Natural killer cell (primary cell): ENCODE measurements around the gene TRIM24. TPM values are rescaled to one million over a fixed set of nuclear protein-coding genes. Genes with fewer than 3 reads are reported as not detected.
A peak's percentile ranks its signal among the peaks of the same experiment; 100 is the strongest.
"Not testable (repeated sequence)": the region's sequence is repeated elsewhere in the genome, so short reads cannot be mapped to it uniquely, and the experiment has no call there.

ENCODE experiments used
- ATAC-seq, 3 donors: fragments of 150-1000 bp in 2 of 3; fragments of 200-7000 bp in 1 of 3; cut with Tn5 transposase; 1 replicate in 1 of 3; 2 replicates in 2 of 3; pipeline ENCODE4 v1.10.0; 2021; ENCODE audit warnings: mild to moderate bottlenecking in 2 of 3, moderate library complexity in 2 of 3
- DNase-seq, 2 donors: peaks; one replicate each; pipeline versions ENCODE4 v3.0.0 to v3.0.0-alpha.2; 2013 to 2021; ENCODE audit warnings: mixed read lengths in 1 of 2
- H3K27ac ChIP-seq: one replicate; pipeline ENCODE4 v1.5.1; 2013; ENCODE audit warnings: mild to moderate bottlenecking, low read length
- H3K27me3 ChIP-seq: one replicate; pipeline ENCODE4 v1.6.1; 2013; ENCODE audit warnings: low read length; ENCODE audit not compliant: control insufficient read depth, insufficient read depth
- H3K36me3 ChIP-seq: one replicate; pipeline ENCODE4 v1.6.1; 2013; ENCODE audit warnings: low read length; ENCODE audit not compliant: control insufficient read depth, insufficient read depth
- H3K4me1 ChIP-seq: one replicate; pipeline ENCODE4 v1.6.1; 2013; ENCODE audit warnings: low read length; ENCODE audit not compliant: control insufficient read depth, insufficient read depth
- H3K4me3 ChIP-seq: one replicate; pipeline ENCODE4 v1.5.1; 2013; ENCODE audit warnings: low read length
- H3K9me3 ChIP-seq: one replicate; pipeline ENCODE4 v1.6.1; 2013; ENCODE audit warnings: low read length; ENCODE audit not compliant: control insufficient read depth, insufficient read depth
- H3K27ac Mint-ChIP-seq, 2 donors: one replicate each; pipeline ENCODE4 v1.8.0; 2022; ENCODE audit warnings: mild to moderate bottlenecking in 2 of 2, mixed read lengths in 2 of 2, moderate library complexity in 1 of 2
- H3K27me3 Mint-ChIP-seq, 2 donors: one replicate each; pipeline ENCODE4 v1.8.0; 2022; ENCODE audit warnings: low read depth in 2 of 2, mixed read lengths in 2 of 2
- H3K36me3 Mint-ChIP-seq: one replicate; pipeline ENCODE4 v1.8.0; 2022; ENCODE audit warnings: mixed read lengths
- H3K4me1 Mint-ChIP-seq, 2 donors: one replicate each; pipeline ENCODE4 v1.8.0; 2022; ENCODE audit warnings: mixed read lengths in 2 of 2
- H3K4me3 Mint-ChIP-seq: one replicate; pipeline ENCODE4 v1.8.0; 2022; ENCODE audit warnings: mild to moderate bottlenecking, moderate library complexity, mixed read lengths
- H3K9me3 Mint-ChIP-seq, 2 donors: one replicate each; pipeline ENCODE4 v1.8.0; 2022; ENCODE audit warnings: mixed read lengths in 2 of 2
- CTCF ChIP-seq: fragments of 200-600 bp; IDR thresholded peaks from one replicate; pipeline ENCODE4 v1.8.0; 2022; ENCODE audit warnings: antibody characterized with exemption
- WGBS: methylation state at CpG from one replicate; pipeline ENCODE4 v1.1.7; 2013; ENCODE audit warnings: missing lambda C conversion rate; ENCODE audit not compliant: insufficient coverage; 5-methylcytosine and 5-hydroxymethylcytosine counted together
- intact Hi-C: fragments of 100-400 bp; cut with micrococcal nuclease; formaldehyde crosslinking; loops from one replicate; pipeline ENCODE4 v1.14.2; 2022
- total RNA-seq, 4 donors: library from RNA; stranded (reverse); fragments of 120-200 nt in 1 of 4; gene quantifications; one replicate each; pipeline versions ENCODE4 v1.2.3 to v1.2.4, GENCODE V29; 2013 to 2022

The TRIM24 gene
- total RNA-seq, 3 donors from 2014 or later (not counting 1 experiment from before 2014, with no cell fraction given), result 15.2 to 19.1 (median 18.9) TPM

GRCh38 chr7:138465046-138465445 is 5.0 kb downstream of the TRIM24 start:
- H3K9me3 ChIP-seq, result no peaks in the 10 kb centered on the region
- H3K36me3 ChIP-seq, result no peaks in the 10 kb centered on the region
- no peak for DNase-seq
- Mint-ChIP-seq H3K9me3 (no peaks in the 10 kb centered on the region), H3K27me3 (no peaks in the 10 kb centered on the region), H3K36me3 (no peaks in the 10 kb centered on the region), H3K27ac (no peak overlapping the region), H3K4me1 (peaks cover 37 to 42% of the 10 kb centered on the region in 2 donors), H3K4me3 (peak overlapping the region; percentile 28)
- ATAC-seq, result no peak
- TF ChIP-seq CTCF, result no peak
- WGBS, result 90% methylated on average over 2 of the region's 3 CpGs
- intact Hi-C loops, result no loop called here
- no peak overlapping the region for H3K27ac ChIP-seq
- H3K4me3 ChIP-seq, result no peak overlapping the region
- H3K27me3 ChIP-seq, result no peaks in the 10 kb centered on the region
- peaks cover 13% of the 10 kb centered on the region for H3K4me1 ChIP-seq

GRCh38 chr7:138466069-138466756 is 6.2 kb downstream of the TRIM24 start:
- H3K36me3 Mint-ChIP-seq, H3K27me3 ChIP-seq, H3K27me3 Mint-ChIP-seq, H3K4me3 Mint-ChIP-seq, DNase-seq, H3K4me3 ChIP-seq, H3K9me3 ChIP-seq, H3K36me3 ChIP-seq, H3K27ac ChIP-seq, intact Hi-C loops, H3K9me3 Mint-ChIP-seq: not testable (repeated sequence)
- ATAC-seq, result peak in 2 of 3 donors; percentile 47 to 64
- H3K4me1 ChIP-seq, result peaks cover 13% of the 10 kb centered on the region
- 90% methylated on average over 8 of the region's 11 CpGs for WGBS
- Mint-ChIP-seq H3K27ac (peak overlapping the region; percentile 69 to 75), H3K4me1 (peaks cover 38 to 40% of the 10 kb centered on the region in 2 donors)

- no peaks in the 10 kb centered on the region for H3K36me3 ChIP-seq
- H3K9me3 ChIP-seq, result no peaks in the 10 kb centered on the region
- Mint-ChIP-seq H3K4me1 (peaks cover 37 to 44% of the 10 kb centered on the region in 2 donors), H3K27ac (no peak overlapping the region), H3K27me3 (no peaks in the 10 kb centered on the region), H3K9me3 (no peaks in the 10 kb centered on the region), H3K4me3 (no peak overlapping the region), H3K36me3 (no peaks in the 10 kb centered on the region)
- H3K4me3 ChIP-seq, result no peak overlapping the region
- DNase-seq (no peak), ATAC-seq (no peak)
- H3K4me1 ChIP-seq, result no peaks in the 10 kb centered on the region
- no peak for TF ChIP-seq CTCF
- intact Hi-C loops, result no loop called here
- H3K27me3 ChIP-seq, result no peaks in the 10 kb centered on the region
- no peak overlapping the region for H3K27ac ChIP-seq
- WGBS, result 99% methylated on average over 3 of the region's 5 CpGs
Measured at GRCh38 chr7:138468244-138469123, 8.4 kb downstream of the TRIM24 start.

GRCh38 chr7:138470391-138471157 is 10.5 kb downstream of the TRIM24 start:
- 97% methylated on average over 5 of the region's 5 CpGs for WGBS

More at GRCh38 chr7:138470391-138471157, 10.5 kb downstream of the TRIM24 start:
- no peaks in the 10 kb centered on the region for H3K36me3 ChIP-seq
- H3K9me3 Mint-ChIP-seq, result no peaks in the 10 kb centered on the region
- H3K27ac Mint-ChIP-seq, result no peak overlapping the region
- H3K36me3 Mint-ChIP-seq, result no peaks in the 10 kb centered on the region
- no peak for DNase-seq
- H3K4me1 ChIP-seq, result no peaks in the 10 kb centered on the region
- H3K27me3 Mint-ChIP-seq, result no peaks in the 10 kb centered on the region
- H3K27ac ChIP-seq, result no peak overlapping the region
- intact Hi-C loops, result no loop called here
- H3K4me1 Mint-ChIP-seq, result peaks cover 47 to 52% of the 10 kb centered on the region in 2 donors
- no peak overlapping the region for H3K4me3 ChIP-seq
- ATAC-seq, result no peak
- H3K4me3 Mint-ChIP-seq, result no peak overlapping the region
- TF ChIP-seq CTCF, result no peak
- H3K9me3 ChIP-seq, result no peaks in the 10 kb centered on the region
- H3K27me3 ChIP-seq, result no peaks in the 10 kb centered on the region
